ENCODE measurements around the gene ANO2. TPM values are rescaled to one million over a fixed set of nuclear protein-coding genes. Genes with fewer than 3 reads are reported as not detected.

ANO2 gene
- total and polyA plus RNA-seq, 4 donors = 6.4 to 19.2 (median 9.6) TPM

- 86% methylated on average over 1 of the region's 4 CpGs for WGBS (ENCODE audit: insufficient coverage)
- no peak overlapping the region for H3K4me3 ChIP-seq (ENCODE audit: low read depth, low read length)
- no peak overlapping the region for H3K27ac ChIP-seq (ENCODE audit: low read depth, low read length)
- H3K36me3 ChIP-seq (ENCODE audit: control insufficient read depth, insufficient read depth, low read length) = peaks cover 6% of the 10 kb centered on the region
- no peaks in the 10 kb centered on the region for H3K27me3 ChIP-seq (ENCODE audit: control insufficient read depth, insufficient read depth, low read length)
- no peaks in the 10 kb centered on the region for H3K4me1 ChIP-seq (ENCODE audit: control insufficient read depth, insufficient read depth, low read length)
- no peak for DNase-seq (ENCODE audit: low read depth in 4 of 6, low spot score in 6 of 6)
- no peaks in the 10 kb centered on the region for H3K9me3 ChIP-seq (ENCODE audit: control insufficient read depth, insufficient read depth, low read length)
Observed at GRCh38 chr12:5560265-5560664, 384.8 kb downstream of the ANO2 start.

- no peak for DNase-seq (ENCODE audit: low read depth in 4 of 6, low spot score in 6 of 6)
- Histone ChIP-seq H3K4me3 (ENCODE audit: low read depth, low read length) (no peak overlapping the region), H3K9me3 (ENCODE audit: control insufficient read depth, insufficient read depth, low read length) (no peaks in the 10 kb centered on the region), H3K27me3 (ENCODE audit: control insufficient read depth, insufficient read depth, low read length) (no peaks in the 10 kb centered on the region), H3K4me1 (ENCODE audit: control insufficient read depth, insufficient read depth, low read length) (no peaks in the 10 kb centered on the region), H3K36me3 (ENCODE audit: control insufficient read depth, insufficient read depth, low read length) (no peaks in the 10 kb centered on the region), H3K27ac (ENCODE audit: low read depth, low read length) (no peak overlapping the region)
- no CpG with 5 or more reads among the region's 4 CpGs for WGBS (ENCODE audit: insufficient coverage)
Observed at GRCh38 chr12:5557906-5558305, 387.2 kb downstream of the ANO2 start.

GRCh38 chr12:5556946-5557673 is 387.9 kb downstream of the ANO2 start:
- no peak overlapping the region for H3K27ac ChIP-seq (ENCODE audit: low read depth, low read length)
- no peaks in the 10 kb centered on the region for H3K36me3 ChIP-seq (ENCODE audit: control insufficient read depth, insufficient read depth, low read length)
- no peak overlapping the region for H3K4me3 ChIP-seq (ENCODE audit: low read depth, low read length)
- no peaks in the 10 kb centered on the region for H3K4me1 ChIP-seq (ENCODE audit: control insufficient read depth, insufficient read depth, low read length)
- WGBS (ENCODE audit: insufficient coverage) = 77% methylated on average over 3 of the region's 6 CpGs
- no peaks in the 10 kb centered on the region for H3K27me3 ChIP-seq (ENCODE audit: control insufficient read depth, insufficient read depth, low read length)
- H3K9me3 ChIP-seq (ENCODE audit: control insufficient read depth, insufficient read depth, low read length) = no peaks in the 10 kb centered on the region
- DNase-seq (ENCODE audit: low read depth in 4 of 6, low spot score in 6 of 6) = no peak

- Histone ChIP-seq H3K36me3 (ENCODE audit: control insufficient read depth, insufficient read depth, low read length) (no peaks in the 10 kb centered on the region), H3K27ac (ENCODE audit: low read depth, low read length) (no peak overlapping the region), H3K9me3 (ENCODE audit: control insufficient read depth, insufficient read depth, low read length) (no peaks in the 10 kb centered on the region), H3K27me3 (ENCODE audit: control insufficient read depth, insufficient read depth, low read length) (no peaks in the 10 kb centered on the region), H3K4me1 (ENCODE audit: control insufficient read depth, insufficient read depth, low read length) (no peaks in the 10 kb centered on the region), H3K4me3 (ENCODE audit: low read depth, low read length) (no peak overlapping the region)
- no peak for DNase-seq (ENCODE audit: low read depth in 4 of 6, low spot score in 6 of 6)
- WGBS (ENCODE audit: insufficient coverage) = 92% methylated on average over 9 of the region's 13 CpGs
Observed at GRCh38 chr12:5556033-5556614, 388.9 kb downstream of the ANO2 start.

- 89% methylated on average over 2 of the region's 4 CpGs for WGBS (ENCODE audit: insufficient coverage)
- H3K36me3 ChIP-seq (ENCODE audit: control insufficient read depth, insufficient read depth, low read length) = no peaks in the 10 kb centered on the region
- no peaks in the 10 kb centered on the region for H3K9me3 ChIP-seq (ENCODE audit: control insufficient read depth, insufficient read depth, low read length)
- H3K4me1 ChIP-seq (ENCODE audit: control insufficient read depth, insufficient read depth, low read length) = no peaks in the 10 kb centered on the region
- no peak overlapping the region for H3K4me3 ChIP-seq (ENCODE audit: low read depth, low read length)
- H3K27ac ChIP-seq (ENCODE audit: low read depth, low read length) = no peak overlapping the region
- no peak for DNase-seq (ENCODE audit: low read depth in 4 of 6, low spot score in 6 of 6)
- H3K27me3 ChIP-seq (ENCODE audit: control insufficient read depth, insufficient read depth, low read length) = no peaks in the 10 kb centered on the region
Observed at GRCh38 chr12:5554711-5555110, 390.3 kb downstream of the ANO2 start.

- WGBS (ENCODE audit: insufficient coverage) = 99% methylated on average over 5 of the region's 5 CpGs
- no peaks in the 10 kb centered on the region for H3K36me3 ChIP-seq (ENCODE audit: control insufficient read depth, insufficient read depth, low read length)
- no peak for DNase-seq (ENCODE audit: low read depth in 4 of 6, low spot score in 6 of 6)
Observed at GRCh38 chr12:5549011-5549410, 396.0 kb downstream of the ANO2 start.

GRCh38 chr12:5548152-5548943 is 396.7 kb downstream of the ANO2 start:
- no peak for DNase-seq (ENCODE audit: low read depth in 4 of 6, low spot score in 6 of 6)
- no peak overlapping the region for H3K27ac ChIP-seq (ENCODE audit: low read depth, low read length)
- H3K36me3 ChIP-seq (ENCODE audit: control insufficient read depth, insufficient read depth, low read length) = no peaks in the 10 kb centered on the region
- 78% methylated on average over 4 of the region's 8 CpGs for WGBS (ENCODE audit: insufficient coverage)
- H3K27me3 ChIP-seq (ENCODE audit: control insufficient read depth, insufficient read depth, low read length) = no peaks in the 10 kb centered on the region
- H3K4me3 ChIP-seq (ENCODE audit: low read depth, low read length) = no peak overlapping the region
- no peaks in the 10 kb centered on the region for H3K9me3 ChIP-seq (ENCODE audit: control insufficient read depth, insufficient read depth, low read length)
- no peaks in the 10 kb centered on the region for H3K4me1 ChIP-seq (ENCODE audit: control insufficient read depth, insufficient read depth, low read length)

More at GRCh38 chr12:5549011-5549410, 396.0 kb downstream of the ANO2 start:
- Histone ChIP-seq H3K4me1 (ENCODE audit: control insufficient read depth, insufficient read depth, low read length) (no peaks in the 10 kb centered on the region), H3K27me3 (ENCODE audit: control insufficient read depth, insufficient read depth, low read length) (no peaks in the 10 kb centered on the region), H3K27ac (ENCODE audit: low read depth, low read length) (no peak overlapping the region), H3K9me3 (ENCODE audit: control insufficient read depth, insufficient read depth, low read length) (no peaks in the 10 kb centered on the region), H3K4me3 (ENCODE audit: low read depth, low read length) (no peak overlapping the region)

GRCh38 chr12:5546616-5547015 is 398.4 kb downstream of the ANO2 start:
- Histone ChIP-seq H3K4me1 (ENCODE audit: control insufficient read depth, insufficient read depth, low read length) (no peaks in the 10 kb centered on the region), H3K4me3 (ENCODE audit: low read depth, low read length) (no peak overlapping the region), H3K36me3 (ENCODE audit: control insufficient read depth, insufficient read depth, low read length) (no peaks in the 10 kb centered on the region), H3K27me3 (ENCODE audit: control insufficient read depth, insufficient read depth, low read length) (no peaks in the 10 kb centered on the region), H3K9me3 (ENCODE audit: control insufficient read depth, insufficient read depth, low read length) (no peaks in the 10 kb centered on the region), H3K27ac (ENCODE audit: low read depth, low read length) (no peak overlapping the region)
- DNase-seq (ENCODE audit: low read depth in 4 of 6, low spot score in 6 of 6) = no peak
- 91% methylated on average over 6 of the region's 6 CpGs for WGBS (ENCODE audit: insufficient coverage)

GRCh38 chr12:5537771-5538170 is 407.3 kb downstream of the ANO2 start:
- H3K4me1 ChIP-seq (ENCODE audit: control insufficient read depth, insufficient read depth, low read length) = no peaks in the 10 kb centered on the region
- no peaks in the 10 kb centered on the region for H3K36me3 ChIP-seq (ENCODE audit: control insufficient read depth, insufficient read depth, low read length)
- WGBS (ENCODE audit: insufficient coverage) = 93% methylated on average over 2 of the region's 8 CpGs
- DNase-seq (ENCODE audit: low read depth in 4 of 6, low spot score in 6 of 6) = no peak
- H3K27me3 ChIP-seq (ENCODE audit: control insufficient read depth, insufficient read depth, low read length) = no peaks in the 10 kb centered on the region
- H3K27ac ChIP-seq (ENCODE audit: low read depth, low read length) = no peak overlapping the region
- H3K4me3 ChIP-seq (ENCODE audit: low read depth, low read length) = no peak overlapping the region
- H3K9me3 ChIP-seq (ENCODE audit: control insufficient read depth, insufficient read depth, low read length) = peaks cover 2% of the 10 kb centered on the region
